Activated naive CD8-positive, alpha-beta T cell treated with anti-CD3 and anti-CD28 coated beads for 36 hours (primary cell): ENCODE measurements around the gene GIPC1. TPM values are rescaled to one million over a fixed set of nuclear protein-coding genes. Genes with fewer than 3 reads are reported as not detected.
"Not testable (repeated sequence)": the region's sequence is repeated elsewhere in the genome, so short reads cannot be mapped to it uniquely, and the experiment has no call there.

Source experiments
- DNase-seq: peaks from one replicate; pipeline ENCODE4 v3.0.0; 2021
- H3K27ac Mint-ChIP-seq: one replicate; pipeline ENCODE4 v1.8.0; 2022; ENCODE audit warnings: mild to moderate bottlenecking, moderate library complexity, mixed read lengths
- H3K27me3 Mint-ChIP-seq: one replicate; pipeline ENCODE4 v1.8.0; 2022; ENCODE audit warnings: mild to moderate bottlenecking, mixed read lengths
- H3K36me3 Mint-ChIP-seq: one replicate; pipeline ENCODE4 v1.8.0; 2021; ENCODE audit warnings: mild to moderate bottlenecking, mixed read lengths
- H3K4me1 Mint-ChIP-seq: one replicate; pipeline ENCODE4 v1.8.0; 2021; ENCODE audit warnings: mixed read lengths
- H3K4me3 Mint-ChIP-seq: one replicate; pipeline ENCODE4 v1.8.0; 2022; ENCODE audit warnings: mild to moderate bottlenecking, moderate library complexity, mixed read lengths
- H3K9me3 Mint-ChIP-seq: one replicate; pipeline ENCODE4 v1.8.0; 2022; ENCODE audit warnings: mixed read lengths
- total RNA-seq, 2 experiments: library from RNA; stranded (reverse); gene quantifications; one replicate each; pipeline ENCODE4 v1.2.3, GENCODE V29; 2021

Gene GIPC1
- 10 to 100 TPM; 22.5 to 24.8 TPM for total RNA-seq

- no peaks in the 10 kb centered on the region for H3K27me3 Mint-ChIP-seq
- peak; percentile 88 for DNase-seq
- H3K4me1 Mint-ChIP-seq = peaks cover 7% of the 10 kb centered on the region
- H3K4me3 Mint-ChIP-seq = peak within 1 kb of the TSS; percentile 76
- H3K36me3 Mint-ChIP-seq = no peaks in the 10 kb centered on the region
- no peaks in the 10 kb centered on the region for H3K9me3 Mint-ChIP-seq
- peak within 1 kb of the TSS; percentile 66 for H3K27ac Mint-ChIP-seq
Measured at GRCh38 chr19:14496029-14496833, at the start of gene GIPC1. TSS of gene GIPC1 (minus strand) at chr19:14496127. CDS start at chr19:14482976, 13,151 bp downstream.

- Mint-ChIP-seq H3K27ac (no peak overlapping the region), H3K4me3 (no peak overlapping the region), H3K36me3 (peaks cover 13% of the 10 kb centered on the region), H3K4me1 (peaks cover 13% of the 10 kb centered on the region), H3K9me3 (no peaks in the 10 kb centered on the region), H3K27me3 (no peaks in the 10 kb centered on the region)
- DNase-seq = no peak
Measured at GRCh38 chr19:14545716-14546082, 49.8 kb upstream of the GIPC1 start.

- Mint-ChIP-seq H3K27me3 (no peaks in the 10 kb centered on the region), H3K27ac (peak overlapping the region; percentile 13), H3K4me3 (no peak overlapping the region), H3K9me3 (no peaks in the 10 kb centered on the region), H3K36me3 (peaks cover 12% of the 10 kb centered on the region), H3K4me1 (peaks cover 9% of the 10 kb centered on the region)
- no peak for DNase-seq
Measured at GRCh38 chr19:14544977-14545715, 49.2 kb upstream of the GIPC1 start.

GRCh38 chr19:14544047-14544446 lies 48.1 kb upstream of the GIPC1 start:
- H3K36me3 Mint-ChIP-seq = peaks cover 9% of the 10 kb centered on the region
- no peak overlapping the region for H3K27ac Mint-ChIP-seq
- H3K4me1 Mint-ChIP-seq = peaks cover 11% of the 10 kb centered on the region
- no peaks in the 10 kb centered on the region for H3K9me3 Mint-ChIP-seq
- H3K4me3 Mint-ChIP-seq = no peak overlapping the region
- no peaks in the 10 kb centered on the region for H3K27me3 Mint-ChIP-seq
- DNase-seq = no peak

- Mint-ChIP-seq H3K9me3 (no peaks in the 10 kb centered on the region), H3K4me3 (no peak overlapping the region), H3K4me1 (peaks cover 17% of the 10 kb centered on the region), H3K36me3 (peaks cover 5% of the 10 kb centered on the region), H3K27ac (no peak overlapping the region), H3K27me3 (no peaks in the 10 kb centered on the region)
- DNase-seq = no peak
Measured at GRCh38 chr19:14542711-14543328, 46.9 kb upstream of the GIPC1 start.

- DNase-seq, H3K36me3 Mint-ChIP-seq, H3K27ac Mint-ChIP-seq, H3K27me3 Mint-ChIP-seq, H3K9me3 Mint-ChIP-seq, H3K4me3 Mint-ChIP-seq: not testable (repeated sequence)
- peaks cover 18% of the 10 kb centered on the region for H3K4me1 Mint-ChIP-seq
Measured at GRCh38 chr19:14541979-14542378, 46.1 kb upstream of the GIPC1 start.

- H3K27ac Mint-ChIP-seq = no peak overlapping the region
- peaks cover 22% of the 10 kb centered on the region for H3K4me1 Mint-ChIP-seq
- no peak for DNase-seq
- H3K27me3 Mint-ChIP-seq = no peaks in the 10 kb centered on the region
- H3K36me3 Mint-ChIP-seq = peaks cover 5% of the 10 kb centered on the region
- no peak overlapping the region for H3K4me3 Mint-ChIP-seq
- no peaks in the 10 kb centered on the region for H3K9me3 Mint-ChIP-seq
Measured at GRCh38 chr19:14540741-14541525, 45.0 kb upstream of the GIPC1 start.

GRCh38 chr19:14536926-14537692 lies 41.2 kb upstream of the GIPC1 start:
- H3K36me3 Mint-ChIP-seq = peaks cover 5% of the 10 kb centered on the region
- no peaks in the 10 kb centered on the region for H3K9me3 Mint-ChIP-seq
- no peak overlapping the region for H3K4me3 Mint-ChIP-seq
- H3K27ac Mint-ChIP-seq = no peak overlapping the region
- peaks cover 28% of the 10 kb centered on the region for H3K4me1 Mint-ChIP-seq
- H3K27me3 Mint-ChIP-seq = no peaks in the 10 kb centered on the region
- peak; percentile 47 for DNase-seq

- H3K9me3 Mint-ChIP-seq = no peaks in the 10 kb centered on the region
- no peaks in the 10 kb centered on the region for H3K27me3 Mint-ChIP-seq
- peaks cover 36% of the 10 kb centered on the region for H3K4me1 Mint-ChIP-seq
- H3K4me3 Mint-ChIP-seq = no peak overlapping the region
- H3K36me3 Mint-ChIP-seq = no peaks in the 10 kb centered on the region
- no peak overlapping the region for H3K27ac Mint-ChIP-seq
- DNase-seq = no peak
Measured at GRCh38 chr19:14533450-14533849, 37.5 kb upstream of the GIPC1 start.

- H3K4me1 Mint-ChIP-seq = peaks cover 23% of the 10 kb centered on the region
- no peaks in the 10 kb centered on the region for H3K27me3 Mint-ChIP-seq
- no peaks in the 10 kb centered on the region for H3K9me3 Mint-ChIP-seq
- peak overlapping the region; percentile 58 for H3K4me3 Mint-ChIP-seq
- peak overlapping the region; percentile 15 for H3K27ac Mint-ChIP-seq
- DNase-seq = no peak
- no peaks in the 10 kb centered on the region for H3K36me3 Mint-ChIP-seq
Measured at GRCh38 chr19:14530506-14530905, 34.6 kb upstream of the GIPC1 start.

- peaks cover 23% of the 10 kb centered on the region for H3K4me1 Mint-ChIP-seq
- peak overlapping the region; percentile 92 for H3K27ac Mint-ChIP-seq
- peak; percentile 41 for DNase-seq
- no peaks in the 10 kb centered on the region for H3K27me3 Mint-ChIP-seq
- H3K36me3 Mint-ChIP-seq = no peaks in the 10 kb centered on the region
- no peaks in the 10 kb centered on the region for H3K9me3 Mint-ChIP-seq
- H3K4me3 Mint-ChIP-seq = peak overlapping the region; percentile 97
Measured at GRCh38 chr19:14530005-14530348, 34.0 kb upstream of the GIPC1 start.

GRCh38 chr19:14529254-14530004 lies 33.5 kb upstream of the GIPC1 start, which contains the start of gene TECR:
TSS of gene TECR (plus strand) at chr19:14529594. CDS start at chr19:14529697, 103 bp downstream.
- H3K4me3 Mint-ChIP-seq = peak within 1 kb of the TSS; percentile 97
- H3K36me3 Mint-ChIP-seq = no peaks in the 10 kb centered on the region
- H3K9me3 Mint-ChIP-seq = no peaks in the 10 kb centered on the region
- DNase-seq = peak; percentile 100
- no peaks in the 10 kb centered on the region for H3K27me3 Mint-ChIP-seq
- peaks cover 23% of the 10 kb centered on the region for H3K4me1 Mint-ChIP-seq
- peak within 1 kb of the TSS; percentile 92 for H3K27ac Mint-ChIP-seq

GRCh38 chr19:14528419-14529253 lies 32.7 kb upstream of the GIPC1 start:
- peak overlapping the region; percentile 92 for H3K27ac Mint-ChIP-seq
- no peaks in the 10 kb centered on the region for H3K36me3 Mint-ChIP-seq
- no peak for DNase-seq
- no peaks in the 10 kb centered on the region for H3K9me3 Mint-ChIP-seq
- peak overlapping the region; percentile 97 for H3K4me3 Mint-ChIP-seq
- H3K4me1 Mint-ChIP-seq = peaks cover 23% of the 10 kb centered on the region
- H3K27me3 Mint-ChIP-seq = no peaks in the 10 kb centered on the region
